Keratinocyte (primary cell): ENCODE results near the gene CENPT. TPM values are rescaled to one million over a fixed set of nuclear protein-coding genes. Genes with fewer than 3 reads are reported as not detected.

Experiments used
- DNase-seq: peaks from one replicate; pipeline ENCODE4 v3.0.0-alpha.2; 2011; ENCODE audit warnings: low read depth, missing footprints, low spot score
- FAIRE-seq: peaks from 2 replicates; lab custom pipeline; 2011; peaks lifted over from hg19 to GRCh38; lab: Jason Lieb, UNC
- H2AFZ ChIP-seq: 2 replicates; pipeline ENCODE4 v1.6.0; 2012; ENCODE audit warnings: low read length, control low read depth, inconsistent platforms; ENCODE audit not compliant: control insufficient read depth
- H3K27ac ChIP-seq: 2 replicates; pipeline ENCODE4 v1.5.1; 2011; ENCODE audit warnings: low read length; ENCODE audit not compliant: control insufficient read depth, insufficient read depth
- H3K27me3 ChIP-seq: 3 replicates; pipeline ENCODE4 v1.6.0; 2011; ENCODE audit warnings: low read length; ENCODE audit not compliant: control insufficient read depth, insufficient read depth; ENCODE audit errors: extremely low read depth
- H3K36me3 ChIP-seq, 2 experiments: 2 replicates in 1 of 2; 3 replicates in 1 of 2; pipeline ENCODE4 v1.5.1; 2011; ENCODE audit warnings: low read length in 2 of 2, mild to moderate bottlenecking in 1 of 2; ENCODE audit not compliant: control insufficient read depth in 2 of 2, insufficient read depth in 2 of 2; ENCODE audit errors: extremely low read depth in 1 of 2
- H3K4me1 ChIP-seq: 3 replicates; pipeline ENCODE4 v1.5.1; 2011; ENCODE audit warnings: low read length; ENCODE audit not compliant: control insufficient read depth, insufficient read depth; ENCODE audit errors: extremely low read depth
- H3K4me2 ChIP-seq: 3 replicates; pipeline ENCODE4 v1.6.0; 2011; ENCODE audit warnings: low read depth, low read length; ENCODE audit not compliant: control insufficient read depth, insufficient read depth; ENCODE audit errors: extremely low read depth
- H3K4me3 ChIP-seq, 3 experiments: fragments of 200-600 bp in 1 of 3; sonication (generic) in 1 of 3; 2 replicates in 2 of 3; 3 replicates in 1 of 3; pipeline ENCODE4 v1.5.1; 2011 to 2016; ENCODE audit warnings: low read length in 3 of 3, mild to moderate bottlenecking in 3 of 3, control low read depth in 2 of 3, inconsistent platforms in 1 of 3, low read depth in 1 of 3, mixed read lengths in 1 of 3, mixed run types in 1 of 3, moderate library complexity in 1 of 3; ENCODE audit not compliant: control insufficient read depth in 2 of 3, insufficient read depth in 2 of 3; ENCODE audit errors: extremely low read depth in 1 of 3
- H3K79me2 ChIP-seq: 2 replicates; pipeline ENCODE4 v1.6.0; 2012; ENCODE audit warnings: low read length; ENCODE audit not compliant: control insufficient read depth, insufficient read depth
- H3K9ac ChIP-seq: 3 replicates; pipeline ENCODE4 v1.6.0; 2011; ENCODE audit warnings: low read length; ENCODE audit not compliant: control insufficient read depth, insufficient read depth; ENCODE audit errors: extremely low read depth
- H3K9me1 ChIP-seq: 3 replicates; pipeline ENCODE4 v1.6.0; 2011; ENCODE audit warnings: low read length; ENCODE audit not compliant: control insufficient read depth, insufficient read depth; ENCODE audit errors: extremely low read depth
- H3K9me3 ChIP-seq: 2 replicates; pipeline ENCODE4 v1.5.1; 2012; ENCODE audit warnings: low read depth, low read length; ENCODE audit not compliant: control insufficient read depth
- H4K20me1 ChIP-seq: 3 replicates; pipeline ENCODE4 v1.6.0; 2011; ENCODE audit warnings: low read length; ENCODE audit not compliant: control insufficient read depth, insufficient read depth; ENCODE audit errors: extremely low read depth
- CTCF ChIP-seq, 3 experiments: IDR thresholded peaks in 1 of 3; conservative IDR thresholded peaks in 1 of 3; optimal IDR thresholded peaks in 1 of 3; 2 replicates in 2 of 3; 3 replicates in 1 of 3; pipeline versions ENCODE3 to v1.5.1; 2011; ENCODE audit warnings: low read length in 3 of 3, mild to moderate bottlenecking in 3 of 3, moderate library complexity in 2 of 3, control low read depth in 1 of 3, inconsistent platforms in 1 of 3; ENCODE audit not compliant: insufficient read depth in 2 of 3; ENCODE audit errors: extremely low read depth in 1 of 3
- EZH2 ChIP-seq: IDR thresholded peaks from one replicate; pipeline ENCODE4 v1.6.1; 2012; ENCODE audit warnings: inconsistent platforms, mild to moderate bottlenecking, low read length, moderate library complexity
- dilution Hi-C: fragments of 300-500 bp; cut with MboI; formaldehyde crosslinking; loops from one replicate; pipeline ENCODE4 v1.7.0; 2020; ENCODE audit warnings: low sequenced_read_pairs; ENCODE audit not compliant: extremely low pct_ligation_motif_present
- polyA plus RNA-seq, 5 experiments: library from polyadenylated mRNA; depleted of rRNA in 3 of 5; stranded (reverse) in 3 of 5; stranded (forward) in 1 of 5; unstranded in 1 of 5; fragments of >200 nt; gene quantifications; 1 replicate in 1 of 5; 2 replicates in 3 of 5; 3 replicates in 1 of 5; pipeline versions ENCODE4 v1.2.1 to v1.2.3, GENCODE V29; 2011 to 2012; ENCODE audit warnings: missing spikeins in 2 of 5, low read depth in 1 of 5, low replicate concordance in 1 of 5

Gene CENPT
- polyA plus RNA-seq, 1 donor (not counting 4 experiments of a cell fraction or from before 2014, with no cell fraction given): 30.1 TPM

GRCh38 chr16:67874372-67874771 lies 26.9 kb upstream of the CENPT start:
- H2AFZ ChIP-seq: no peak overlapping the region
- peaks cover 28% of the 10 kb centered on the region for H3K79me2 ChIP-seq
- H3K4me2 ChIP-seq: peak overlapping the region; percentile 84
- no peak for DNase-seq
- H4K20me1 ChIP-seq: peaks cover 4% of the 10 kb centered on the region
- TF ChIP-seq CTCF (optimal IDR thresholded peaks at IDR 0.05 in 1 of 3, IDR thresholded peaks at IDR 0.05 in 1 of 3, conservative IDR thresholded peaks at IDR 0.05 in 1 of 3; ENCODE audit: extremely low read depth in 1 of 3, insufficient read depth in 2 of 3, low read length in 3 of 3): no peak
- no peak for TF ChIP-seq EZH2
- peaks cover 29% of the 10 kb centered on the region for H3K4me1 ChIP-seq
- H3K27me3 ChIP-seq: no peaks in the 10 kb centered on the region
- H3K4me3 ChIP-seq: peak overlapping the region in 2 of 3 experiments; percentile 71 to 97
- peak overlapping the region; percentile 93 for H3K9ac ChIP-seq
- no peak overlapping the region for H3K27ac ChIP-seq
- H3K36me3 ChIP-seq: peaks cover 40 to 56% of the 10 kb centered on the region in 2 experiments
- H3K9me1 ChIP-seq: no peaks in the 10 kb centered on the region
- FAIRE-seq: no peak
- dilution Hi-C loops: no loop called here
- no peaks in the 10 kb centered on the region for H3K9me3 ChIP-seq

- Histone ChIP-seq H3K36me3 (peaks cover 42 to 56% of the 10 kb centered on the region in 2 experiments), H2AFZ (peak overlapping the region; percentile 87), H3K4me2 (peak overlapping the region; percentile 84), H3K27me3 (no peaks in the 10 kb centered on the region), H3K9me1 (no peaks in the 10 kb centered on the region), H4K20me1 (peaks cover 4% of the 10 kb centered on the region), H3K79me2 (peaks cover 28% of the 10 kb centered on the region), H3K9me3 (no peaks in the 10 kb centered on the region), H3K4me1 (peaks cover 29% of the 10 kb centered on the region), H3K9ac (peak overlapping the region; percentile 93), H3K4me3 (peak overlapping the region; percentile 71 to 97 (median 94)), H3K27ac (peak overlapping the region; percentile 82)
- TF ChIP-seq EZH2 (no peak), CTCF (optimal IDR thresholded peaks at IDR 0.05 in 1 of 3, IDR thresholded peaks at IDR 0.05 in 1 of 3, conservative IDR thresholded peaks at IDR 0.05 in 1 of 3; ENCODE audit: extremely low read depth in 1 of 3, insufficient read depth in 2 of 3, low read length in 3 of 3) (no peak)
- FAIRE-seq (no peak), DNase-seq (no peak)
- dilution Hi-C loops: no loop called here
Measured at GRCh38 chr16:67873435-67874370, 26.2 kb upstream of the CENPT start.
